HG03103 (cell line): ENCODE measurements around the gene MED27.

Experiments used
- ATAC-seq: cut with Tn5 transposase; IDR thresholded peaks from one replicate; pipeline ENCODE4 v1.9.1; 2021; ENCODE audit warnings: low read depth; ENCODE audit not compliant: unreplicated experiment

The MED27 gene

DNA sequence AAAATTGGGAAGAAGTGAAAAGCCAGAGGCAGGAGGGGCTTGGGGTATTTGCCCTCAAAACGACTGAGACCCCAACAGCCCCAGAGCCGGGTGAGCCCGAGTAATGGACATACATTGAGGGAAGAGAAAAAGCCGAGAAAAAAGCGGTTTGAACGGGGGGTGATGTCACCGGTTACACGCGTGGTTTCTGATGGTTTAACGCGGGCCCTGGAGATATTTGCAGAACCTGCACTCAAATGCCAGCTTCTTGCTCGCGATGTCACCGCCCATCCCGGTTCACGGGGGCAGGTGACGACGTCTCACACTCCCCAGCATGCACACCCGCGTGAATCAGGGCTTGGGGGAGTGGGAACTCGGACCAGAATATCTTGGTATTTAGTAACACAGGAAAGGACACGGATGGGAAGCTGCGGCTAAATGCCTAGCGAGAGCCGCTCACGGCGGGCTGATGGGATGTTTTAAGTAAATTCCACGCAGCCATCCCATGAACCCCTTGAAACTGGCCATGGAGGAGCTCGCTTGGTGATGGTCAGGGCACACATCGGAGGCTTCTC is 237.8 kb downstream of the MED27 start:
- no peak for ATAC-seq

DNA sequence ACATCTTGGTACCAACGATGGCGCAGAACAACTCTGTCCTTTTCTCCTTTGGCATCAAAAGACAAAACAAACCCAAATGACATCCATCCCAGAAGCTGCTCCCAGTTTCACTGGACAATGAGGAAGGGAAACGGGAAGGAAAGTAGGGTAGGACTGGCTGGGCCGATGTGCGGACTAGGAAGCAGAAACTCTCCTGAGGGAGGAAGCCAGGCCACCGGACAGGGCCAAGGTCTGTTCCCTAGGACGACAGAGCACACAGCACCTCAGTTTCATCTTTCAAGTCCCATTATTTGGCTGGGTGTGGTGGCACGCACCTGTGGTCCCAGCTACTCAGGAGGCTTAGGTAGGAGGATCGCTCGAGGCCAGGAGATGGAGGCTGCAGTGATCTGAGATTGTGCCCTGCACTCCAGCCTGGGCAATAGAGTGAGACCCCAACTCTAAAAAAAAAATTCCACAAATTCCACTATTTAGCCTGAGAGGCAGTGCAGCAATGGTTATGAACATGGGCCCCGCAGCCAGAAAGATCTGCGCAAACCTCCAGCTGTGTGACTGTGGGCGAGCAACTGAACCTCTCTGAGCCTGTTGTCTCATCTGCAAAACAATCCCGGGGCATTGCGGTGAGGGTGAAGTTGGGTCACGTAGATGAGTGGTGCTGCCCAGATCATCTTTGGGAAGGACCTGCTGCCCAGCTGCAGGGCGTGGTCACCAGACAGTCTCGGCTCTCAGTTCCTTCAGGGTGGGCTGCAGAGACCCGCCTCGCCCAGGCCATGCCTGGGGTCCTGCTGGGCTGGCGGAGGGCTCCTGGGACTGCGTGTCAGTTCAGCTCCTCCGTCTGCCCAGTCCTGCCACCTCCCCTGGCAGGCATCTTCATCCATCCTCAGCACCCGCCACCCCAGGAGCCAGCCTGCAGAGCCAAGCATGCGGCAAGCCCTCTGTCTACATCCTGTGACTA is 238.6 kb downstream of the MED27 start:
- no peak for ATAC-seq

DNA sequence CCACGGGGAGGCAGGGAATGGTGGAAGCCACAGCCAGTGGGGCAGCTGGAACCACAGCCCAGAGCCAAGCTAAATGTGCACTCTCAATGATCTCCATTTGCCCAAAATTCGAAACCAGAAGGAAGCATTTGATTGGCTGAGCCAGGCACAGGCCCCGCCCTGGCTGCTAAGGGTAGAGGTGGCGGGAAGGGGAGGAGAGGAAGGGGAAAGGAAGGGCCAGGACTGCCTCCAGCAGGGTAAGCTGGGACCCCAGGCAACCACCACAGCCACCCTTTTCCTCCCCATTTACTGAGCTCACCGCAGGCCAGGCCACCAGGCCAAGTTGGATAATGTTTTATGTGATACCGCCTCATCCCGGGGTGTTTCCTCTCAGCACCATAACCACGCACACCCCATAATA is 239.4 kb downstream of the MED27 start:
- ATAC-seq = no peak

DNA sequence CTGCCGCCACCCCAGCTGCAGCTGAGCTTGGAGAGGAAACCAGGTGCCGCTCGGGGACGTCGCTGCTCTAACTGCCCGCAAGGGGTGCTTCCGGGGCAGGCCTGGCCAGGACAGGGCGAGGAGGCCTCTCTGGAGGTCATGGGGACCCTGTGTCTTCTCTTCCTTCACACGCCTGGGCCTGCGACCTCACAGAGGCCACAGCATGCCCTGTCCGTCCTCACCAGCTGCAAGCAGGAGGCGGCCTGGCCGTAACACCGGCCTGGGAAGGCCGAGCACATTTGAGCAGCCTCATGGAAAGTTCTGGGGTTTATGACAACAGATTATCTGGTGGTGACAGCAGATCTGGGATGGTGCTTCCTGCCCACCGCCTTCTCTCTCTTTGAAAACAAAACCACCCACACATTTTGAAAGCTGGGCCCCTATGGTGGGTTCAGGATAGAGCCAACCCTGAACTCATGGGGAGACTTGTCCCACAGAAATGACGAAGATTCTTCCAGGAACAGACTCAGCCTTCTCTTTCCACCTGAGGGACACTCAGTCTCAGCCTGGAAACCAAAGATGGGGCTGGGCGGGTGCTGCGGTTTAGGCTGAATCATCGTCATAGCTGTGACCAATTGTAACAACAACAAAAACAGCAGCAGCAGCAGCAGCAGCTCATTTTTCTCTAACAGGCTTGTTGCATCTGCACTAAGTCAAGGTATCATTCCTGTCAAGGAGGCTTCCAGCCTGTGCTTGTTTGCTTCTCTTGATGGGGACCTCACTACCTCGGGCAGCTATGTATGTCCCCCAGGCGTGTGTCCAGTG is 240.2 kb downstream of the MED27 start:
- no peak for ATAC-seq

DNA sequence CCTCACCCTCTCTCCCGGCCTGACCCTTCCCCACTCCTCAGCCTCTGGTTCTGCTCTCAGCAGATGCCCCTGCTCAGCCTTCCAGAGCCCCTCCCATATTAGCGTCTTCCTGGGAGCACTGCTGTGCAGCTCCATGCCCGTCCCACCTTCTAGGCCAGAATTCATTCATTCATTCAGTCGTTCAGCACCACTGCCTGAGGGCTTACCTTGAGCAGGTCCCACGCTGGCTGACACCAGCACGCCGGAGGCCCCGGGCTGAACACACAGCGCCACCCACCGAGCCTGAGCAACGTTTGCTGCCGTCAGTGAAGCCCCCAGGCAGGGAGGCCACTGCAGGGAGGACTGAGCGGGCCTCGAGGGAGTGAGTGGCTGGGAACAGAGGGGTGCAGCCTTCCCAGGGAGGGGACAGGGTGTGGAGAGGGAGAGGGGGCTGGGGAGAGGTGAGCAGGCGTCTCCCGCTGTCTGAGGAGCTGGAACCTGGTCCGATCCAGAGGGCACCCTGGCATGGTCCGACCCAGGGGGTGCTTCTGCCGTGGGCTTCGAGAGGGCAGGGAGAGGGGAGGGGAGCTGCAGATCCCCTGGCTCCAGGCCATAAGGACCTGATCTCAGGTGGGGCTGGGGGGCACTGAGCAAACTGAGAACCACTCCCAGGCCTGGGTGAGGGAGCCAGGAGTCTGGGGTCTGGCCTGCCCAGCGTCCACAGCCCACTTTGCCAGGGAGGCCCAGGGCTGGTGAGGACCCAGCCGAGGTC is 241.0 kb downstream of the MED27 start:
- no peak for ATAC-seq

DNA sequence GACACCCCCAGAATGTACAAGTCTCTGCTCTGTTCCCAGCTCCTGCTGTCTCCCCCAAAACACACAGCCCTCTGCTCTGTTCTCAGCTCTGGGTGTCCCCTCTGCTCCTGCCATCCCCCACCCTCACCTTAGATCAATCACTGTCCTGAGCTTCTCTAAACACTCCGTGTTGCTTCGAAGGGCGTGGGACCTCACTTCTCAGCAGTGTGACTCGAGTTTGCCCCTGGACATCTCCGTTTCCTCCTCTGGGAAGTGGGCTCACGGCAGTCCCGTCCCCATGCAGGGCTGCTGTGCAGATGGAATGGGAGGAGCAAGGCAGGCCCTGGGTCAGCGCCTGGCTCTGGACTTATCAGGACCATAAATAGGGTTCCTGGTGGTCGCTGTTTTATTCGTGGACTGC is 241.8 kb downstream of the MED27 start:
- ATAC-seq = no peak

DNA sequence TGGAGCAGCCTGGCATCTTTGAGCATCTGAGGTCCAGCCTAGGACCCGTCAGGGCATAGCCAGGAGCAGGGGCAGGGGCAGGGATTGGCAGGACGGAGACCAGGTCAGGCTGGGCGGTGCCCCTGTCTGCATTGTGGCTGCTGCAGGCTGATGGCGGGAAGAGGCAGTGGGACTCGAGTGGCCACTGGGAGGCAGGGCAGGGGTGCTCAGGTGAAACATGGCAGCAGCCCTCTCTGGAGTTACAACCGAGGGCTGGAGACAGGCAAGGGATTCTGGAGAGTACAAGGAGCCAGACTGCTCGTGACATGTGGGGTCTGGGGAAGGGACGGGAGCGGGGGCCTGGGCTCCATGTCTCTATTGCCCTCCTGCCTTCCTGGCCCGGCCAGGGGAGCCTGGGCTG is 242.4 kb downstream of the MED27 start:
- ATAC-seq = no peak

DNA sequence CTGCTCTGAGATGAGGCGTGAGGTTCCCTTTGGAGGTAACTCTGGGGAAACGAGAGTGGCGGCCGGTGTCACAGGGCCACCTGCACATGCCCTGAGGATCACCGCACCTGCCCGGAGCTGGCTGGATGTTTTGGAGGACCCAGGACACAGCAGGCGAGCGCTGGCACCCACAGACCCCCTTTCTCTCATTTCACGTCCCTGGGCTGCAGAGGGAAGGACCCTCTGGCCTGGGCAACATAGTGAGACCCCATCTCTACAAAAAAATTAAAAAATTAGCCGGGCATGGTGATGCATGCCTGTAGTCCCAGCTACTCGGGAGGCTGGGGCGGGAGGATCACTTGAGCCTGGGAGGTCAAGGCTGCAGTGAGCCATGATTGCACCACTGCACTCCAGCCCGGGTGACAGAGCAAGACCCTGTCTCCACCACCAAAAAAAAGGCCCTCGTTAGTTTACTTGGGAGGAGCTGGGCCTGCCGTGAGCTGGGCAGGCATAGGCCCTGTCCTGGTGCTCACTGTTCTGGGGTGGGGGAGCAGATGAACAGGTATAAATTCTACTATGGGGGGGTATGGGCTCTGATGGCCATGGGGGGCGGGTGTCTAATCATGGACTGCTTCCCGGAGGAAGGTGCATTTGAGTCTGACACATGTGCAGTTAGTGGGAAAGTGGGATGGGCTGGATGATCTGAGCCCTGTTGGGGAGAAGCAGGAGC is 242.9 kb downstream of the MED27 start:
- no peak for ATAC-seq

DNA sequence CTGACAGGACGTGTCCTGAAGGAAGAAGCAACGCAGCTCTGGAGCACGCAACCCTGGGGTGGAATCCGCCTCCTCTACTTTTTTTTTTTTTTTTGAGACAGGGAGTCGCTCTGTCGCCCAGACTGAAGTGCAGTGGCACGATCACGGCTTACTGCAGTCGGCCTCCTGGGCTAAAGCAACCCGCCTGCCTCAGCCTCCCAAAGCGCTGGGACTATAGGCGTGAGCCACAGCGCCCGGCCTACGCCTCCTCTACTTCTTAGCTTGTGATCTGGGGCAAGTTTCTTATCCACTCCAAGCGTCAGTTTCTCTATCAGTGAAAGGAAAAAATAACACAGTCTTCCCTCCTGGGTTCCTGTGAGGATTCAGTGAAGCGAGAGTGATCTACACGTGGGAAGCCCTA is 243.6 kb downstream of the MED27 start:
- ATAC-seq = no peak

DNA sequence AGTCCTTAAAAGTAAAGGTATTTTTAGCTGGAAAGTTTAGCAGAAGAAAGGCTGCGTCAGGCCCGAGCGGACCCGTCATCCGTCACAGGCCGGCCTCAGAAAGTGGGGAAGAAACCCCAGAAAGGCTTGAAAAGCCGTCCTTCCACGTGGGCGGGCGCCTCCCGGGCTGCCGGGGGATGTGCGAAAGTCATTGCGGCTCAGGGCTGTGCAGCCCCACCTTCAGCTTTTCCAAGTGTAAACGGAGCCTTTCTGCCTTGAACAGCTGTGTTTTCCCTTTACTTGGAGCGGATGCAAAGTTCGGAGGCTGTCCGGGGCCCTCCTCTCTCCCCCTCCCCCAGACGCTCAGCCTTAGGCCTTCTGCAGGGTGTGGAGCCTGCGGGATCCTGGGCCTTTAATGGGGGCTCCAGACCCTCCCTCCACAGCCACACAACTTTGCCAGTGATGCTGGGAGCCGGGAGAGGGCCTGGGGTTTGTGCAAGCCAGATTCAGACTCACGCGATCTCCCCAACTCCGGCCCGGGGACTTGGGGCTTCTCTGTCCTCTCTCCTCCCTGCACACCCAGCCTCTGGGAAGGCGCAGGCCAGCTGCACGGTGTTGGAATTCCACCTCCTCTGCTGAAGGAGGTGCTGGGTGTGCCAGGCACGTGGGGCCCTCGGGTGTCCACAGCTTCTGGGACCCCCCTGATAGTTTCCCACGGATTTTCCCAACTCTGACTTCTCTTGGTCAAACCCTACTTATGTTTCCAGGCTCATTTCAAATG is 244.3 kb downstream of the MED27 start:
- no peak for ATAC-seq

DNA sequence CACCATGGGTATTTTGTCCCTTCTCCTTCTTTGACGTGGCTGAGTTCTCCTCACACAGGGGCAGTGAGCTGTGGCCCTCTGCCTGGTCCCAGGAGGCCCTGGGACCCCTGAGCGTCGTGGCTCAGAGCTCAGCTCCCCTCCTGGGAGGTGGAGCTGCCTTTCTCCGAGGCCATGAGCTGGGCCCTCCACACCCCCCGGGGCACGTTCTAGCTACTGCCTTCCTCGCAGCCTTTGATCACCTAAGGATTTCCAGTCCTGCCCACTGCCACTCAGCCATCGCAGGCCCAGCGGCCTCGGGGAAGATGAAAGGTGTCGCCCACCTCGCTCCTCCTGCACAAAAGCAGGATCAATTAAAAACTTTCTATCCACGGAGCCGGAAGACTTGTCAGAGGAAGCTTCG is 244.9 kb downstream of the MED27 start:
- no peak for ATAC-seq

DNA sequence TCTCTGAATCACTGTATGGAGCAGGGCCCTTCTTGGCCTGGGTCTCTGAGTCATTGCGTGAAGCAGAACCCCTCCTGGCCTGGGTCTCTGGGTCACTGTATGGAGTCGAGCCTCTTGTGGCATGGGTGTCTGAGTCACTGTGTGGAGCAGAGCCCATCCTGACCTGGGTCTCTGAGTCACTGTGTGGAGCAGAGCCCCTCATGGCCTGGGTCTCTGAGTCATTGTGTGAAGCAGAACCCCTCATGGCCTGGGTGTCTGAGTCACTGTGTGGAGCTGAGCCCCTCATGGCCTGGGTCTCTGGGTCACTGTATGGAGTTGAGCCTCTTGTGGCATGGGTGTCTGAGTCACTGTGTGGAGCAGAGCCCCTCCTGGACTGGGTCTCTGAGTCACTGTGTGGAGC is 245.8 kb downstream of the MED27 start:
- ATAC-seq = no peak

DNA sequence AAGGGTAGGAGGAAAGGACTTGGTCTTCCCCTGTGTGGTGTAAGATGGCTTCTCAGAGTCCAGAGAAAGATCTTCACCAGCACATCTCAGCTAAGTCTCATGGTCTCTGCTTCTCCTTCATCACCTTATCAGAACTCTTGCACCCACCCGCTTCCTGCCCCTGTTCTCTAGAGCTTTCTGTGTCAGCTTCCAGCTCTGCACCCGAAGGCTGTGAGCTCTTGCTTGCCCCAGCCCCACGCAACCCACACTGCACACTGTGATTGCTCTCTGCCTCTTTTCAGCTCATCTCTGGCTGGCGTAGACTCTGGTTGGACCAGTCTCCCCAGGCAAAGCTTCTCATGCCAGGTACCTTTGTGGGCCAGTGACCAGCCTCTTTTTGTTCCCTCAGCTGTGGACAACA is 246.6 kb downstream of the MED27 start:
- no peak for ATAC-seq

DNA sequence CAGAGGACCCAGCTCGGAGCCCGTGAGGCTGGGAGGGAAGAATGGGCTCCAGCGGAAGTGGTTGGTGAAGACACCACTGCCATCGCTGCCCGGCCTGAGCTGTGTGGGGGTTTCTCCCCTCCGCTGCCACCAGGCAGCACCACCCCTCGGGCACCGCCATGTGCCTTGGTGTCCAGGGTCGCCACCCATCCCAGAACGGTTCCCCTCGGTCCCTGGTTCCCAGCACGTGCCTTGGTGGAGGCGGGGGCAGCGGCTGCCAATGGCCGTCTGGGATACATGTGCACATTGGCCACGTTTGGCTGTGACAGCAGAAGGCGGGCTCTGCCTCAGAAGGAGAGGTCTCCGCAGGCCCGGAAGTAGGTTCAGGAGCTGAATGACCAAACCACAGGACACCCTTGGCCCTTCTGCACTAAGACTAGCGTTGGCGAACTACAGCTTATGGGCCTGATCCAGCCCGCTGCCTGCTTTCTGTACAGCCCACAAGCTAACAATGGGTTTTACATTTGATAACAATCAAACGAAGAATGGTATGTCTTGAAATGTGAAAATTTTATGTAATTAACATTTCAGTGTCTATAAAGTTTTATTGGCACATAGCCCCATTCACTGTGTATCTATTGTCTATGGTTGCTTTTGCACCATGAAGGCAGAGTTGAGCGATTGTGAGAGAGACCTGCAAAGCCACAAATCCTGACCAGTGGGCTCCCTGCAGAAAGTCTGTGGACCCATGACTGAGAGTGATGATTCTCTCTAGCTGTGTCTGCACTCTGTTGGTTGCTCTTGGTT is 248.1 kb downstream of the MED27 start:
- no peak for ATAC-seq

DNA sequence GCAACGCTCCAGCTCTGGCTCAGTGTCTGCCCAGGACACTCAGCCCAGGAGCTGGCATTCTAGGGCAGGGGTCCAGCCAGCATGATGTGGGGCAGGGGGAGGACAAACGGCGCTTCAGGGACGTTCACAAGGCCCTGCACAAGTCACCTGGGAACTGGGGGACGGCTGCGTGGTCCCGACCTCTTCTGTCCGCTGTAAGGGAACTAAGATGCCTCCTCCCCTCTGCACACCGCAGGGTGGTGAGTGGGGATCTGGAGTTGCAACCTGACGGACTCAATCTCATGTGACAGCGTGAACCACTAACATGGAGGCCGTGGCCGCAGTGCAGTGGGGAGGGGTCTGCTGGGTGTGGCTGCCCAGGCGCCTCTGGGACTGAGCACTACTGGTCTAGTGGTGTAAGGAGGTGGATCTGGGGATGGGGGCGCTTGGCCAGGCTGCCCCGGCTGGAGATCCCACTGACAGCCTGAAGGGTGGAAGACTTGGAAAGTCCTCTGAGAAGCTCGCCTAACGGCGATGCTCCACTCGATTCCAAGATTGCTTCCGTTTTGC is 251.8 kb downstream of the MED27 start:
- ATAC-seq = no peak

DNA sequence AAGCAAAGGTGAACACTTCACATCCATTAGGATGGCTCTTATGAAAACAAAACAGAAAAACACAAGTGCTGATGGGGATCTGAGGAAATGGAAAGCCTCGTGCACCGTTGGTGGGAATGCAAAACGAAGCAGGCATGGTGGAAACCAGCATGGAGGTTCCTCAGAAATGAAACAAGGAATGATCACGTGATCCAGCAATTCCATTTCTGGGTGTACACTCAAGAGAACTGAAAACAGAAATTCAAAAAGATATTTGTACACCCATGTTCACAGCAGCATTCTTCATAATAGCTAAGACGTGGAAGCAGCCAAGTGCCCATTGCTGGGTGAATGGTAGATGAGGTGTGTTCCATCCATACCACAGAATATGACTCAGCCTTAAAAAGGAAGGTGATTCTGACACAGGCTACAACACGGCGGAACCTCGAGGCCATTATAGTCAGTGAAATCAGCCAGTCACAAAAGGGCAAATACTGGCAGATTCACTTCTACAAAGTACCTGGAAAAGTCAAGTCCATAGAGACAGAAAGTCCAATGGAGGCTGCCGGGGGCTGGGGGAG is 252.6 kb downstream of the MED27 start:
- ATAC-seq = no peak

DNA sequence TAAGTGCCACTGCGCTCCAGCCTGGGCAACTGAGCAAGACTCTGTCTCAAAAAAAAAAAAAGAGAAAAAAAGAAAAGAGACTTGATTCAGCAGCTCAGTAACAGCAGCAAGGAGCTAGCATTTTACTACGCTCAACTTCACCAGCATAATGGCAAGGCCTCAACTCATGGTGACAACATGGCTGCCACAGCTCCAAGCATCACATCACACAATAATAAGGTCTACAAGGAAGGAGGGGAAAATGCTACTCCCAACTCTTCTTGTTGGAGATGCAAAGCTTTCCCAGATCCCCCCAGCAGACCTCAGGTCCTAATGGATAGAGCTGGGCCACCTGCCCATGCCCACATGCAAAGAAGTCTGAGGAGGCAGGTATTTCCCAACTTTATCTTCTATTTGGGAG is 253.6 kb downstream of the MED27 start:
- no peak for ATAC-seq

DNA sequence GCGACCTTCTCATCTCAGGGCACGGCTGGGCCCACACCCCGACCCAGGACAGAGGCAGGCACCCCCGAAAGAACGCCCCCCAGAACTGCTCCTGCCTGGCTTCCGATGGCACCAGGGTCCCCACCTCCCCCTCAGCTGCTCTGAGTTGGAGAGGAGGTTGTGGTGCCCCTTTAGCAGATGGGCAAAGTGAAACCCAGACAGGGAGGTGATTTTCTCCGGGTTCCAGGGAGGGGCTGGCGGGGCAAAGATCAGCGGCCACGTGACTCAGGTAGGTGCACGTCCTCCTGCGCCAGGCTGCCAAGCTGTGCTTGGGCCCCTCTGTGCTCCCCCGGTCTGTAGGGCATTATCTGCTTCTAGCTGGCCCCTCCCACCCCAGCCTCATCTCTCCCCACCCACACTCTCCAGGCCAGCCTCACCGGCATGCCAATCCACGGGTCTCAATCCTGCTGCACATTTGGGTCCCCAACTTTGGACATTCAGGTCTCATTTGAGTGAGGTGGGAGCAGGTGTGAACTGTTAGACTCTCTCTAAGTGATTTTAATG is 254.6 kb downstream of the MED27 start:
- ATAC-seq = no peak
